SH-SY5Y (cell line): Measurements from ENCODE around the gene ARHGAP20.

Experiments used
- GATA2 ChIP-seq: IDR thresholded peaks from 2 replicates; pipeline ENCODE4 v1.6.1; 2011; ENCODE audit warnings: mild to moderate bottlenecking, low read depth, low read length
- GATA3 ChIP-seq: IDR thresholded peaks from 2 replicates; pipeline ENCODE4 v1.6.1; 2011; ENCODE audit warnings: low read depth, mild to moderate bottlenecking, low read length, moderate library complexity

DNA sequence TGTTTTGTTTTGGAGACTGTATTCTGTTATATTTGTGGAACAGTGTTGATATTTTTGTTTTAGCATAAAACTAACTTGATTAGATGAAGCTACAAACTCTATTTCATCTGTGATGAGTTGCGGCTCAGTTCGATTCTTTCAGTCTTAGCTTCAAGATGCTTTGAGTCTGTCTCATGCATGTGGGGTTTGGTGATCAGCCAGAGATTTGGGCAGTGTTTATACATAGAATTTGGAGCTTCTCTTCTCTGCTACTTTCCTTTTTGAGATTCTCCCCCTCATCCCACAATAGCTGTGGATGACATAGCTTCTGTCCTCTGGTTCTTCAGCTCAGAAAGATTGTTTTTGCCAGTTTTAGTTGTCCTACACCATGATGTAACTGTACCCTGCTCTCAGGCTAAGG is 90.4 kb downstream of the ARHGAP20 start:
- TF ChIP-seq GATA2 = no peak
- TF ChIP-seq GATA3 = no peak
